SU-DHL-6 (cell line): Measurements from ENCODE around the gene IFRD2.

ENCODE experiments used
- H2AFZ ChIP-seq: fragments of 200-600 bp; sonication (generic); 2 replicates; pipeline ENCODE4 v1.6.1; 2014; ENCODE audit warnings: low read depth, mild to moderate bottlenecking, moderate library complexity, mixed read lengths, antibody characterized with exemption, low read length; ENCODE audit not compliant: severe bottlenecking
- H3F3A ChIP-seq: fragments of 200-600 bp; shearing (Covaris generic); 2 replicates; pipeline ENCODE4 v1.6.0; 2016; ENCODE audit warnings: antibody characterized with exemption, mild to moderate bottlenecking; ENCODE audit not compliant: insufficient read depth
- H3K27ac ChIP-seq: fragments of 200-600 bp; sonication (generic); 2 replicates; pipeline ENCODE4 v1.5.1; 2016; ENCODE audit warnings: low read depth, mild to moderate bottlenecking, low read length, moderate library complexity, mixed read lengths
- H3K27me3 ChIP-seq: fragments of 200-600 bp; sonication (generic), shearing (Covaris generic); 2 replicates; pipeline ENCODE4 v1.6.0; 2014; ENCODE audit warnings: mild to moderate bottlenecking, low read length
- H3K36me3 ChIP-seq: fragments of 200-600 bp; sonication (generic); 2 replicates; pipeline ENCODE4 v1.6.1; 2014; ENCODE audit warnings: mild to moderate bottlenecking, low read length, mixed read lengths
- H3K4me2 ChIP-seq: fragments of 300-600, 200-600 bp; shearing (Covaris generic), sonication (generic); 2 replicates; pipeline ENCODE4 v1.6.0; 2014; ENCODE audit warnings: low read length, low read depth, mild to moderate bottlenecking; ENCODE audit not compliant: poor library complexity, severe bottlenecking
- H3K4me3 ChIP-seq: fragments of 200-600 bp; sonication (generic); 2 replicates; pipeline ENCODE4 v1.5.1; 2014; ENCODE audit warnings: antibody characterized with exemption, low read length, mild to moderate bottlenecking, mixed read lengths; ENCODE audit not compliant: insufficient read depth, poor library complexity, severe bottlenecking
- H3K79me2 ChIP-seq: fragments of 200-600 bp; sonication (generic); 2 replicates; pipeline ENCODE4 v1.6.1; 2014; ENCODE audit warnings: mild to moderate bottlenecking, low read length, moderate library complexity; ENCODE audit not compliant: insufficient read depth
- H3K9ac ChIP-seq: fragments of 200-600 bp; sonication (generic); 2 replicates; pipeline ENCODE4 v1.7.0; 2014; ENCODE audit warnings: mild to moderate bottlenecking, low read length
- H3K9me2 ChIP-seq: fragments of 200-600 bp; sonication (generic); replicated peaks from 2 replicates; pipeline ENCODE4 v1.6.1; 2014; ENCODE audit warnings: low read length; ENCODE audit not compliant: insufficient read depth
- H3K9me3 ChIP-seq: fragments of 200-600 bp; sonication (generic); 2 replicates; pipeline ENCODE4 v1.6.1; 2014; ENCODE audit warnings: low read length, mixed read lengths; ENCODE audit not compliant: insufficient read depth
- H4K20me1 ChIP-seq: fragments of 200-600 bp; sonication (generic); 2 replicates; pipeline ENCODE4 v1.6.1; 2014; ENCODE audit warnings: low read depth, mild to moderate bottlenecking, antibody characterized with exemption, low read length, moderate library complexity, mixed read lengths
- EZH2phosphoT487 ChIP-seq: fragments of 200-600 bp; sonication (generic), shearing (Covaris generic); conservative IDR thresholded peaks from 2 replicates; pipeline ENCODE4 v1.6.1; 2018; ENCODE audit warnings: mild to moderate bottlenecking, antibody characterized with exemption, low read length, moderate library complexity, mixed read lengths
- TF ChIP-seq, protein P1 (sequence below): fragments of 200-600 bp; sonication (generic); IDR thresholded peaks from one replicate; pipeline ENCODE4 v1.5.1; 2017; ENCODE audit warnings: antibody characterized with exemption, mild to moderate bottlenecking, low read length, moderate library complexity; ENCODE audit not compliant: insufficient read depth, poor library complexity, severe bottlenecking

Gene IFRD2

DNA sequence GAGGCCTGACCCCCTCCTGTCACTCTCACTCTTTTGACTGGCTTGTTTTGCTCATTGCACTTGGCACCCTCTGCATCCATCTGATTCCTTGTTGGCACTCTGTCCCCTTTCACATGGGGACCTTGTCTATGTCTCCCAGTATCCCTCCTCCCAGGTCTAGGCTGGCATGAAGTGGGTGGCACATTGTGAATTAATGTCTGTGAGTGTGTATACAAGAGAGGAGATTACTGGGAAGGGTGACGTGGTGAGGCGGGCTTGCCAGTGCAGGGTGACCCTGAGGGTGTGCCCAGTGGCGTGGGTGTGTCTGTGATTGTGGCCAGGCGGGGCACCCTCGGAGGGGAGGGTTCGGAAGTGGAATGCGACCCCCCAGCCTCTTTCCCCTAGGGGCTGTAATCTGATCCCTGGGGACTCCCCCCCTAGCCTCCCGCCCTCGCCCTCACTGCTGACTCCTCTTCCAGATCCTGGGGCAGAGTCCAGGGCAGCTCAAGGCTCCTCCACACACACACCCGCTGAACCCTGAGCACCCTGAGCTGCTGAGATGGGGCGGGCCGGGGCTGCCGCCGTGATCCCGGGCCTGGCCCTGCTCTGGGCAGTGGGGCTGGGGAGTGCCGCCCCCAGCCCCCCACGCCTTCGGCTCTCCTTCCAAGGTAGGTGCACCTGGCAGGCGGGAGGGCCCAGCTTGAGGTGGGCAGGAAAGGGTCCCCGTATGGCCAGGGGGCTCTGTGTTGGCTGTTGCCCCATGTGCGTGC is 23.4 kb downstream of the IFRD2 start, which contains the start of gene SEMA3B:
Gene SEMA3B (plus strand): TSS at position 445 of the 749 bp plus-strand sequence. CDS start 94 bp downstream, at position 539.
- H3F3A ChIP-seq: no peaks in the 10 kb centered on the region
- H3K27ac ChIP-seq: no peak within 1 kb of the TSS
- H2AFZ ChIP-seq: no peak within 1 kb of the TSS
- no peaks in the 10 kb centered on the region for H3K27me3 ChIP-seq
- no peak within 1 kb of the TSS for H3K4me2 ChIP-seq
- no peaks in the 10 kb centered on the region for H3K79me2 ChIP-seq
- no peaks in the 10 kb centered on the region for H3K9me2 ChIP-seq
- no peak within 1 kb of the TSS for H3K9ac ChIP-seq
- no peak within 1 kb of the TSS for H3K4me3 ChIP-seq
- no peaks in the 10 kb centered on the region for H4K20me1 ChIP-seq
- H3K36me3 ChIP-seq: no peaks in the 10 kb centered on the region
- H3K9me3 ChIP-seq: no peaks in the 10 kb centered on the region
- TF ChIP-seq EZH2phosphoT487: no peak
- TF ChIP-seq, protein P1, sequence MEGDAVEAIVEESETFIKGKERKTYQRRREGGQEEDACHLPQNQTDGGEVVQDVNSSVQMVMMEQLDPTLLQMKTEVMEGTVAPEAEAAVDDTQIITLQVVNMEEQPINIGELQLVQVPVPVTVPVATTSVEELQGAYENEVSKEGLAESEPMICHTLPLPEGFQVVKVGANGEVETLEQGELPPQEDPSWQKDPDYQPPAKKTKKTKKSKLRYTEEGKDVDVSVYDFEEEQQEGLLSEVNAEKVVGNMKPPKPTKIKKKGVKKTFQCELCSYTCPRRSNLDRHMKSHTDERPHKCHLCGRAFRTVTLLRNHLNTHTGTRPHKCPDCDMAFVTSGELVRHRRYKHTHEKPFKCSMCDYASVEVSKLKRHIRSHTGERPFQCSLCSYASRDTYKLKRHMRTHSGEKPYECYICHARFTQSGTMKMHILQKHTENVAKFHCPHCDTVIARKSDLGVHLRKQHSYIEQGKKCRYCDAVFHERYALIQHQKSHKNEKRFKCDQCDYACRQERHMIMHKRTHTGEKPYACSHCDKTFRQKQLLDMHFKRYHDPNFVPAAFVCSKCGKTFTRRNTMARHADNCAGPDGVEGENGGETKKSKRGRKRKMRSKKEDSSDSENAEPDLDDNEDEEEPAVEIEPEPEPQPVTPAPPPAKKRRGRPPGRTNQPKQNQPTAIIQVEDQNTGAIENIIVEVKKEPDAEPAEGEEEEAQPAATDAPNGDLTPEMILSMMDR: no peak

DNA sequence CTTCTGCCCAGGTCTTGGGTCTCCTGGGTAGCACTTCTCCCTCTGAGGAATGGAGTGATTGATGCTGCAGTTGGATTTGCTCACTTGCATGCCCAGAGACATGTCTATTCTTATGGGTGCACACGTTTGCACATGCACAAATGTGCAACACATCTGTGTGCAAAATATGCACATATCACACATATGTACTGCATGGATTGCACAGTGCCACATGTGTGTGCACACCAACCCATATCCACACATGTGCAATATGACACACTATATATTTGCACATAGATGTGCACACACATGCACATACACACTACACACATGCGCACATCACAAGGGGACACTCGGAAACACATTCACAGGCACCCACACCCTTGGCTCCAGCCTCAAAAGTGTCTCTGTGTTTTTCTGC is 24.0 kb downstream of the IFRD2 start:
- Histone ChIP-seq H3K9me2 (no peaks in the 10 kb centered on the region), H4K20me1 (no peaks in the 10 kb centered on the region), H3K27me3 (no peaks in the 10 kb centered on the region), H3K9ac (no peak overlapping the region), H2AFZ (no peak overlapping the region), H3K4me2 (no peak overlapping the region), H3K36me3 (no peaks in the 10 kb centered on the region), H3K9me3 (no peaks in the 10 kb centered on the region), H3F3A (no peaks in the 10 kb centered on the region), H3K79me2 (no peaks in the 10 kb centered on the region), H3K4me3 (no peak overlapping the region), H3K27ac (no peak overlapping the region)
- no peak for TF ChIP-seq EZH2phosphoT487

DNA sequence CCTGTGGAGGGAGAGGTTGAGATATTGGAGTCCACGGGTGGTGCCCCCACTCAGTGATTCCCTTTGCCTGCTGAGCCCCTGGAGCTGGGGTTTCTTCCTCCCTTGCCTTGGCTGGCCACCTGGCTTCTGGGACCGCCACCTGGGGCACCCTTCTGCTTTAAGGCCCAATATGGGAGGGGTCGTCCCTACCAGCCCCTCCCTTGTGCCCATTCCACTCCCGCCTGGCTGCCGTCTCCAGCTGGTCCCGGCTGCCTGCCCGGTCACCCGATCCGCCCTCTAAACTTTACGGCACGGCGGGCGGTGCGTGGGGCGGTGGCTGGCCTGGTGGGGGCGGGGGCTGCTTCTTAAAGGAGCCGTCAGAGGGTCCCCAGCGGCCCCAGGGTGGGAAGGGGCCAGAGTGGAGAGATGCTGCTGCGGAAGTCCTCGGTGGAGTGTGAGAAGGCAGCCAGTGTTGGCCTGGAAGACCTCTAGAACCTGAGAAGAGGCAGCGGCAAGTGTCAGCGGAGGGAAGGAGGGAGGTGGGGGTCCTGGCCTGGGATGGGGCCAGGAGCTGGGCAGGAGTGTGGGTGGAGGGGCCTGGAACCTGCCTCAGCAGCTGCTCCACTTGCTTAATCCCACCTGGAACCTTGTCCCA is 24.8 kb downstream of the IFRD2 start:
- Histone ChIP-seq H3K9ac (no peak overlapping the region), H3K4me3 (no peak overlapping the region), H3K4me2 (no peak overlapping the region), H2AFZ (no peak overlapping the region), H4K20me1 (no peaks in the 10 kb centered on the region), H3K9me2 (no peaks in the 10 kb centered on the region), H3K27ac (no peak overlapping the region), H3F3A (no peaks in the 10 kb centered on the region), H3K27me3 (no peaks in the 10 kb centered on the region), H3K79me2 (no peaks in the 10 kb centered on the region), H3K9me3 (no peaks in the 10 kb centered on the region), H3K36me3 (no peaks in the 10 kb centered on the region)
- TF ChIP-seq, protein P1: no peak
- no peak for TF ChIP-seq EZH2phosphoT487

DNA sequence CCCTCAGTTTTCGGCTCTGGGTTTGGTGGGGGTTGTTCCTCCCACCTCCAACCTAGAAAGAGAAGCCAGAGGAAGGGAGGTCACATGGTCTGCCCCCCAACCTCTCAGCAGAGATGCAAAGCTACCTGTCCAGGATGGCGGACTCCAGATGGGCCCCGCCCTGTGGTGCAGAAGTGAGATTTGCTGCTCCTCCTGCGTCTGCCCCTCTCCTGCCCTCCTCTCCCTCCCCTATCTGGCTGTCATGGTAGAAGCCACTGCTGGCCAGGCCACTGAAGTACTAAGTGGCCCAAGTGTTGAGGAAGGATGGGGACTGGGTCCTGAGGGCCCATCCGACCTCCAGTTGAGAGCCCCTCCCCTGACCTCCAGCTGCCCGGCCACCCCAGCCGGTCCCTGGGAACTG is 25.4 kb downstream of the IFRD2 start:
- Histone ChIP-seq H3K9me3 (no peaks in the 10 kb centered on the region), H3K4me2 (no peak overlapping the region), H3K4me3 (no peak overlapping the region), H3K36me3 (no peaks in the 10 kb centered on the region), H4K20me1 (no peaks in the 10 kb centered on the region), H2AFZ (no peak overlapping the region), H3K79me2 (no peaks in the 10 kb centered on the region), H3F3A (no peaks in the 10 kb centered on the region), H3K27ac (no peak overlapping the region), H3K9me2 (no peaks in the 10 kb centered on the region), H3K9ac (no peak overlapping the region), H3K27me3 (no peaks in the 10 kb centered on the region)
- TF ChIP-seq, protein P1: no peak
- no peak for TF ChIP-seq EZH2phosphoT487
